Hepatocyte (in vitro differentiated cells): ENCODE results near the gene TCHH.

Experiments used
- EZH2 ChIP-seq: fragments of 200-600 bp; sonication (generic); IDR thresholded peaks from 2 replicates; pipeline ENCODE4 v1.6.1; 2016; ENCODE audit warnings: antibody characterized with exemption, mild to moderate bottlenecking, borderline replicate concordance
- TF ChIP-seq, protein P1 (sequence below): fragments of 200-600 bp; sonication (generic); IDR thresholded peaks from 2 replicates; pipeline ENCODE4 v1.5.1; 2016; ENCODE audit warnings: antibody characterized with exemption, mild to moderate bottlenecking; ENCODE audit not compliant: poor library complexity

DNA sequence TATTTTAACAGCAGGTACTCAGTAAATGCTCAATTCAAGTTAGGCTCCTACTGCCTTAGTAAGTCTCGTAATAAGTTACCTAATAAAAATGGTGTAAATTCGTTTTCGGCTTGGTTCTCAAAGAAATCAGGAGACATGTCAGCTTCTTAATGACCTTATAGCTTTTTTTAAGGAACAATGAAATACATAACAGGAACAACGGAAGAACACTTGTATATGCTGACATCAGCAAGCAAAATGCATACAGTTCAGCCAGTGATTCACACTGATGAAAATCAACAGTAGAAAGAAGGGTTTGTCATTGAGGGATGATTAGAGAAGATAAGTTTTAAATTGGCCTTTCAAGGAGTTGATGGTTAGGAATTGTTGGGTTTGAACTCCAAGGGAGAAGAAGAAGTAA lies 30.5 kb upstream of the TCHH start:
- TF ChIP-seq, protein P1, sequence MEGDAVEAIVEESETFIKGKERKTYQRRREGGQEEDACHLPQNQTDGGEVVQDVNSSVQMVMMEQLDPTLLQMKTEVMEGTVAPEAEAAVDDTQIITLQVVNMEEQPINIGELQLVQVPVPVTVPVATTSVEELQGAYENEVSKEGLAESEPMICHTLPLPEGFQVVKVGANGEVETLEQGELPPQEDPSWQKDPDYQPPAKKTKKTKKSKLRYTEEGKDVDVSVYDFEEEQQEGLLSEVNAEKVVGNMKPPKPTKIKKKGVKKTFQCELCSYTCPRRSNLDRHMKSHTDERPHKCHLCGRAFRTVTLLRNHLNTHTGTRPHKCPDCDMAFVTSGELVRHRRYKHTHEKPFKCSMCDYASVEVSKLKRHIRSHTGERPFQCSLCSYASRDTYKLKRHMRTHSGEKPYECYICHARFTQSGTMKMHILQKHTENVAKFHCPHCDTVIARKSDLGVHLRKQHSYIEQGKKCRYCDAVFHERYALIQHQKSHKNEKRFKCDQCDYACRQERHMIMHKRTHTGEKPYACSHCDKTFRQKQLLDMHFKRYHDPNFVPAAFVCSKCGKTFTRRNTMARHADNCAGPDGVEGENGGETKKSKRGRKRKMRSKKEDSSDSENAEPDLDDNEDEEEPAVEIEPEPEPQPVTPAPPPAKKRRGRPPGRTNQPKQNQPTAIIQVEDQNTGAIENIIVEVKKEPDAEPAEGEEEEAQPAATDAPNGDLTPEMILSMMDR = no peak
- TF ChIP-seq EZH2 = no peak
